ENCODE measurements around the gene PRR36.

Gene PRR36

DNA sequence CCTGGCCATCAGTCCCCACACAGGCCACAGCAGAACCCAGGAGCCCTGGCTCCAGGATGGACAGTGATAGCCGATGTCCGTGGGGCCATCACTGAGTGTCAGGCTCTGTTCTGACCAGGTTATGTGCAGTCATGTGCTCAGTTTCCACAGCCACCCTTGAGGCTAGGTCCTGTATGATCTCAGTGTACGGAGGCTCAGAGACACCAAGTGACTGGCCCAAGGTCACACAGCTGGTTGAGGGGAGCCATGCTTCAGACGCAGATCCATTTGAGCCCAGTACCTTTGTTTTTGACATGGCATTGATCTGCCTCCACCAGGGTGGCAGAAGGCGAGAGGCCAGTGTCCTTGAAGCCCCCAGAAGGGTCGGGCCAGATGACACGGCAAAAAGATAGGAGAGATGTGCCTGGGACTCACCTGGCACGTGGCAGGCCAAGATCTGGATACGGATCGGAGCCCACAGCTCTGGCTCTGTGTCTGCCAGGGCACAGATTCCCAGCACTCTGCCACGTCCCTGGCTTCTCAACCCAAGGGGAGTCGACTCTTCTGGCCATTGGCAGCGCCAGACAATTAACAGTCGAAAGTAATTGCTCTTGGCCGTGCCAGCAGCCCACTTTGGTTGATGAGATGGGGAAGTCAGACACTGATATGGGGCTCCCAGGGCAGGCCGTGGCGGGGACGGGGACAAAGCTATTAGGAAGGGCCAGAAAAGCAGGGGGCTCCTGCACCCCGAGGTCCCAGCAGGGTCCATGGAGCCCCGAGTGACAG lies 28.6 kb downstream of the PRR36 start:
- TF ChIP-seq, protein P1, sequence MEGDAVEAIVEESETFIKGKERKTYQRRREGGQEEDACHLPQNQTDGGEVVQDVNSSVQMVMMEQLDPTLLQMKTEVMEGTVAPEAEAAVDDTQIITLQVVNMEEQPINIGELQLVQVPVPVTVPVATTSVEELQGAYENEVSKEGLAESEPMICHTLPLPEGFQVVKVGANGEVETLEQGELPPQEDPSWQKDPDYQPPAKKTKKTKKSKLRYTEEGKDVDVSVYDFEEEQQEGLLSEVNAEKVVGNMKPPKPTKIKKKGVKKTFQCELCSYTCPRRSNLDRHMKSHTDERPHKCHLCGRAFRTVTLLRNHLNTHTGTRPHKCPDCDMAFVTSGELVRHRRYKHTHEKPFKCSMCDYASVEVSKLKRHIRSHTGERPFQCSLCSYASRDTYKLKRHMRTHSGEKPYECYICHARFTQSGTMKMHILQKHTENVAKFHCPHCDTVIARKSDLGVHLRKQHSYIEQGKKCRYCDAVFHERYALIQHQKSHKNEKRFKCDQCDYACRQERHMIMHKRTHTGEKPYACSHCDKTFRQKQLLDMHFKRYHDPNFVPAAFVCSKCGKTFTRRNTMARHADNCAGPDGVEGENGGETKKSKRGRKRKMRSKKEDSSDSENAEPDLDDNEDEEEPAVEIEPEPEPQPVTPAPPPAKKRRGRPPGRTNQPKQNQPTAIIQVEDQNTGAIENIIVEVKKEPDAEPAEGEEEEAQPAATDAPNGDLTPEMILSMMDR (IDR thresholded peaks at IDR 0.05; ENCODE audit: extremely low read depth, missing control alignments), result no peak
- no peak for DNase-seq (ENCODE audit: low spot score)

DNA sequence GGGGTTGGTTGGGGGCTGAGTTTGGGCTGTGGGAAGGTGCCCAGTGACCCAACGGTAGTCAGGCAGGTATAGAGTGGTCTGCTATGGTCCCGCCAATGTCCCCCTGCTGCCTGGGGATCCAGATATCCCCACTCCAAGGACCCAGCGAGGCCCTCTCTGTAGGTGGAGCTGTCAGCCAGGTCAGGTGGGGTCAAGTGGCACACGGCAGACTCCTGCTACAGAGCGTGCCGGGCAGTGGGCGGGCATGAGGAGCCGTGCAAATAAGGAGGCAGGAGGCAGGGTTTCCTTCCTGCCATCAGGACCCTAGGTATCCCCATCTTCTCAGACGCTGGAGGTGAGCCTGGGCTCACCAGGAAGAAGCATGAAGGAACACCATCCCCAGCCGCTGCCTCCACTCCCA lies 29.2 kb downstream of the PRR36 start:
- no peak for DNase-seq (ENCODE audit: low spot score)
- TF ChIP-seq, protein P1 (IDR thresholded peaks at IDR 0.05; ENCODE audit: extremely low read depth, missing control alignments), result no peak

DNA sequence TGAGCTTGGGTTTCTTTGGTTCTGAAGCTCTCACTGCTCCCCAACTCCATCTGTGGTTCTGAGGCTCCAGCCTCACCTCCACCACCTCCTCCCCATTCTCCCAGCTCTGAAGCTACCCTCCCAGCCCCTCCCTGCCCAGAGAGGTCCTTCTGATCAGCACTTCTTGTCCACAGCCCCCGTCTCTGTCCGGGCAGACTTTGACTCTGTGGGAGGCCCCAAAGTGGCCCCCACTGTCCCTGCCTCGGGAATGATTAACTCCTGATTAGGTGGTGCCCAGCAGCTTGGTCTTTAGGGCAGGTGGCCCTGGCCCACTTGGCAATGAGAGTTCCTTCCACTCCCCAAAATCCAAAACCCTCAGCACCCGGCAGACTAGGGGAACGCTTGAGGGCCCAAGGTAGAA lies 29.8 kb downstream of the PRR36 start:
- DNase-seq (ENCODE audit: low spot score), result no peak

DNA sequence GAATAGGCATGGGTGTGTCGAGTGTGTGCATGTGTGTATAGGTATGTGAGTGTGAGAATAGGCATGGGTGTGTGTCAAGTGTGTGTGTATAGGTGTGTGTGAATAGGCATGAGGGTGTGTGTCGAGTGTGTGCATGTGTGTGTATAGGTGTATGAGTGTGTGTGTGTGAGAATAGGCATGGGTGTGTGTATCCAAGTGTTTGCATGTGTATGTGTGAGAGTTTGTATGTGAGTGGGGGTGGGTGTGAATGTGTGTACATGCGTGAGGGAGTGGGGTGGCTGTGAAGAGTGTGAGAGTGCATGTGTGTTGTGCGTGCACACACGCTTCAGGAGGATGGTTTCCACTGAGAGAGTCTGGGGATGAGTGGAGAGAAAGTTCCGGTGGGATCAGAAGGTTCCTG lies 30.7 kb downstream of the PRR36 start:
- TF ChIP-seq, protein P1 (IDR thresholded peaks at IDR 0.05; ENCODE audit: extremely low read depth, missing control alignments), result no peak
- no peak for DNase-seq (ENCODE audit: low spot score)

More for the DNA sequence above, 29.8 kb downstream of the PRR36 start:
- TF ChIP-seq, protein P1 (IDR thresholded peaks at IDR 0.05; ENCODE audit: extremely low read depth, missing control alignments), result no peak

DNA sequence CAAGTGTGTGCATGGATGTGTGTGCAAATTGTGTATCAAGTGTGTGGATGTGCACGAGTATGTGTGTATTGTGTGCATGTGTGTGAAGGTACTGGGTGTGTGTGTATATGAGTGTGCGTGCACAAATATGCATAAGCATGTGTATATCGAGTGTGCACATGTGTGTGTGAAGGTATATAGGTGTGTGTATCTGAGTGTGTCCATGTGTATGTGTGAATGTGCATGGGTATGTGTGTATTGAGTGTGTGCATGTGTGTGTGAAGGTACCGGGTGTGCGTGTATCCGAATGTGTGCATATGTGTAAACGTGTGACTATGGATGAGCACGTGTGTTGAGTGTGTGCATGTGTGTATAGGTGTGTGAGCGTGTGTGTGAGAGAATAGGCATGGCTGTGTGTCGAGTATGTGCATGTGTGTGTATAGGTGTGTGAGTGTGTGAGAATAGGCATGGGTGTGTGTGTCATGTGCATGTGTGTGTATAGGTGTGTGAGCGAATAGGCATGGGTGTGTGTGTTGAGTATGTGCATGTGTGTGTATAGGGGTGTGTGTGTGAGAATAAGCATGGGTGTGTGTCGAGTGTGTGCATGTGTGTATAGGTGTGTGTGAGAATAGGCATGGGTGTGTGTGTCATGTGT lies 31.4 kb downstream of the PRR36 start:
- TF ChIP-seq, protein P1 (IDR thresholded peaks at IDR 0.05; ENCODE audit: extremely low read depth, missing control alignments), result no peak
- no peak for DNase-seq (ENCODE audit: low spot score)

DNA sequence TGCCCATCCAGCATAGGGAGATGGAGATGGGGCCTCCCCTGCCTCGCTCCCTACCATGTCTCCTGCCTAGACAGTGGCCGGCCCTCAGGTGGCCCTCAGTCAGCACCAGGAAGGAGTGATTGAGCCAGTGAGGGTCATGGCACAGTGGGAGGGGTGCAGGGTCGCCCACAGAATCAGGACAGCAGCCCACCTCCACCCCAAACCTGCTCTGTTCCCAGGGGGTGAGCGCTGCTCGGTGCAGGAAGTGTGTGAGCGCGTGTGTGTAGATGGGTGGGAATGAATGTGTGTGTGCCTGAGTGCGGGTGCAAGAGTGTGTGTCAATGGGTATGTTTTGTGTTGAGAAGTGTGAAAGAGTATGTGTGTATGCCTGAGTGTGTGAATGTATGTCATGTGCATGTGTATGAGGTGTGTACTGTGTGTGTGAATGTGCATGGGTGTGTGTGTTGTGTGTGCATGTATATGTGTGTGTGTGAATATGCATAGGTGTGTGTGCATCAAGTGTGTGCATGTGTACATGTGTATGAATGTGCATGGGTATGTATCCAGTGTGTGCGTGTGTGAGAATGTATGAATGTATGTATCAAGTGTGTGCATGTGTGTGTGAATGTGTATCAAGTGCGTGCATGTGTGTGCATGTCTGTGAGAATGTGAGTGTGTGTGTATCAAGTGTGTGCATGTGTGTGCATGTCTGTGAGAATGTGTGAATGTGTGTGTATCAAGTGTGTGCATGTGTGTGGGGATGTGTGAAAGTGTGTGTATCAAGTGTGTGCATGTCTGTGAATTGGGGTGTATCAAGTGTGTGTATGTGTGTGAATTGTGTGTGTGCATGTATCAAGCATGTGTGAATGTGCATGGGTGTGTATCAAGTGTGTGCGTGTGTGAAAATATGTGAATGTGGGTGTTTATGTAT lies 32.2 kb downstream of the PRR36 start:
- TF ChIP-seq, protein P1 (IDR thresholded peaks at IDR 0.05; ENCODE audit: extremely low read depth, missing control alignments), result no peak
- no peak for DNase-seq (ENCODE audit: low spot score)

All from GM20000 (cell line).